Mucosa of stomach (tissue), 1 donor: ENCODE results near the gene SPAG17.

ENCODE experiments used
- H3K27me3 ChIP-seq: one replicate; pipeline ENCODE4 v1.7.0; 2013; ENCODE audit warnings: mild to moderate bottlenecking, low read length; ENCODE audit not compliant: control insufficient read depth, insufficient read depth
- H3K36me3 ChIP-seq: one replicate; pipeline ENCODE4 v1.7.0; 2013; ENCODE audit warnings: low read length; ENCODE audit not compliant: control insufficient read depth, insufficient read depth
- H3K4me1 ChIP-seq: one replicate; pipeline ENCODE4 v1.7.0; 2013; ENCODE audit warnings: mild to moderate bottlenecking, low read length; ENCODE audit not compliant: control insufficient read depth, insufficient read depth
- H3K4me3 ChIP-seq: one replicate; pipeline ENCODE4 v1.7.0; 2013; ENCODE audit warnings: low read length
- H3K9ac ChIP-seq: one replicate; pipeline ENCODE4 v1.7.0; 2013; ENCODE audit warnings: mild to moderate bottlenecking, low read length, moderate library complexity
- H3K9me3 ChIP-seq: one replicate; pipeline ENCODE4 v1.7.0; 2013; ENCODE audit warnings: mild to moderate bottlenecking, low read length, moderate library complexity; ENCODE audit not compliant: control insufficient read depth
- donor health status: Pancreatic carcinoma.

SPAG17 gene

DNA sequence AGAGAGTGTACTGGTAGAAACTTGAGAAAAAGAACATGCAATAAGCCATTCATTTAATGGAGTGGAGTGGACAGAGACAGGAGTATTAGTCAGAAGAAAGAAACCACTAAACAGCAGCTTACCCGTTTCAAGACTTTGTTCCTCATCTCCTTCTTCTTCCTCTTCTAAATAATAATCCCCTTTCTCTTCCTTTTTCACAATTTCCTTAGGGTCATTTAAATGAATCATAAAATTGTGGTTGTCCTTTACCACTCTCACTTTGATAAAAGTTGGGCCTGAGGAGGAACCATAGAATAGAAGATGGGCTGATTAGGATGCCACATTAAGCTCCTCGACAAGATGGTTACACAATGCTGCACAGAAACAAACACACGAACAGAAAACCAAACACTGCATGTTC, 145.9 kb downstream of the SPAG17 start:
- no peaks in the 10 kb centered on the region for H3K9me3 ChIP-seq

DNA sequence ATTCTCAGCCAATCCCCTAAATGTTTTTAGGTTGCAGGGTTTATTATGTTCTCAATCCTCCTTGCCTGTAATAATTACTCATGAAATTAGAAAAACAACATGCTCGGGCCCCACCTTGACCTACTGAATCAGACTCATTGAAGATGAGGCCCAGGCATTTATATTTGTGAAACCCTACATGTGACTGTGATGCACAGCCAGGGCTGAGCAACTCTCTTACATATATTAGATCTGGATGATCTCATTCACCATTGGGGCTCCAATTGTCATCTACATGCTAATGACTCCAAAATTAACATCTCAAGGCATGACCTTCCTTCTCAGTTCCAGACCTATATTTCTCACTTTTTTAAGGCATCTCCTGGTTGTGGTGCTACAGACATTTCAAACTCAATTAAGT, 152.1 kb downstream of the SPAG17 start:
- no peak overlapping the region for H3K4me3 ChIP-seq
- H3K4me1 ChIP-seq, result no peaks in the 10 kb centered on the region
- no peak overlapping the region for H3K9ac ChIP-seq
- H3K27me3 ChIP-seq, result no peaks in the 10 kb centered on the region
- H3K9me3 ChIP-seq, result no peaks in the 10 kb centered on the region
- no peaks in the 10 kb centered on the region for H3K36me3 ChIP-seq

More for the DNA sequence above, 145.9 kb downstream of the SPAG17 start:
- no peaks in the 10 kb centered on the region for H3K36me3 ChIP-seq
- H3K4me1 ChIP-seq, result no peaks in the 10 kb centered on the region
- H3K9ac ChIP-seq, result no peak overlapping the region
- no peak overlapping the region for H3K4me3 ChIP-seq
- H3K27me3 ChIP-seq, result no peaks in the 10 kb centered on the region

DNA sequence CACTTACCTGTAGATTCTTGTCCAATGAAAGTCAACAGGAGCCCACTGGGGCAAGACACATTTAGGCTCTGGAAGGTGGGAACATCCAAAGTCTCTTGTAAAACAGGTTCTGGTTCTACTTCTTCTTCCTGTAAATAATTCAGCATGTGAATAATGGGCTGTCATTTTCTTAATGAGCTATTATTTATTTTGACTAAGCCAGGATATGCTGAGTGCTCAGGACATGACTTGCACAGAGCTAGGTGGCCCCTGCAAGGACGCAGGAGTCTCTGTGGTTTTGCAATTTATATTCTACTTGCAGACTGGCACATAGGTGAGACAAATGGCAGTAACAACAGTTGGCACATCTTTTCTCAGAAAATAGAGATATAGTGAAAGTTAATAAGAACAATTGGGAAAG, 156.8 kb downstream of the SPAG17 start:
- Histone ChIP-seq H3K9me3 (no peaks in the 10 kb centered on the region), H3K4me1 (no peaks in the 10 kb centered on the region), H3K4me3 (no peak overlapping the region), H3K27me3 (no peaks in the 10 kb centered on the region), H3K9ac (no peak overlapping the region), H3K36me3 (no peaks in the 10 kb centered on the region)

DNA sequence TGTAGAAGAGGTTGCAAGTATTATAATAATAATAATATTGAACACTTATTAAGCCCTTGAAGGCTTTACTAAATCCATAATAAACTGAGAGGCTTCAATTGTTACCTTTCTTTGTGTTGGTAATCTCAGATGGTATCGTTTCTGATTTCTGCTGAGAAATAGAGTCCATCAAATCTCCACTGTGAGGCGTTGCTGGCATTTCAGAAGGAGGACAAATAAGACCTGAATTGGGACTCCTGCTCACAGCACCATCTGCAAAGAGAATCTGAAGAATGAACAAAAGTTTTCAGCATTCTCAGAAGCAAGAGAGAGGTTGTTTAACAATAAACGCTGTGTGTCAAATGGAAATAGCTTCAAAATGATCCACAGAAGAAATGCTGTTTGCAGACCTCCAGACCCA, 161.8 kb downstream of the SPAG17 start:
- Histone ChIP-seq H3K9ac (no peak overlapping the region), H3K4me1 (no peaks in the 10 kb centered on the region), H3K36me3 (no peaks in the 10 kb centered on the region), H3K9me3 (no peaks in the 10 kb centered on the region), H3K27me3 (no peaks in the 10 kb centered on the region), H3K4me3 (no peak overlapping the region)

DNA sequence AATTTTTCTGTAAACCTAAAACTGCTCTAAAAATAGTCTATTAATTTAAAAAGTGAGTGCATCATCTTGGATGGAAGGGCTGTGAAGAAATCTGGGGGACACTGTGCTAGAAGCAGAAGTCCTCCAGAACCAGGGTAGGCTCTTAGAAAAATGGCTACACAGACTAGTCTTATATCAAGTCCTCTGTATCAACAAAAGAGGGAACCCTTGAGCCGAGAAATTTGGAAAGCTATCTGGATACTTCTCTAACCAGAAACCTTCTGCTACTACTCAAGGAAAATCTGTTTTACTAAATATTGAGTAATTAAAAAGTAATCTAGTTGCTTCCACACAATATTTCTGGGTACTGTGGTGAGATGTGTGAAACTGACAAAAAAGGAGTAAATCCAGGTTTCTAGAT, 163.4 kb downstream of the SPAG17 start:
- H3K9me3 ChIP-seq, result no peaks in the 10 kb centered on the region
- no peak overlapping the region for H3K9ac ChIP-seq
- no peaks in the 10 kb centered on the region for H3K4me1 ChIP-seq
- no peaks in the 10 kb centered on the region for H3K36me3 ChIP-seq
- H3K27me3 ChIP-seq, result no peaks in the 10 kb centered on the region
- no peak overlapping the region for H3K4me3 ChIP-seq

DNA sequence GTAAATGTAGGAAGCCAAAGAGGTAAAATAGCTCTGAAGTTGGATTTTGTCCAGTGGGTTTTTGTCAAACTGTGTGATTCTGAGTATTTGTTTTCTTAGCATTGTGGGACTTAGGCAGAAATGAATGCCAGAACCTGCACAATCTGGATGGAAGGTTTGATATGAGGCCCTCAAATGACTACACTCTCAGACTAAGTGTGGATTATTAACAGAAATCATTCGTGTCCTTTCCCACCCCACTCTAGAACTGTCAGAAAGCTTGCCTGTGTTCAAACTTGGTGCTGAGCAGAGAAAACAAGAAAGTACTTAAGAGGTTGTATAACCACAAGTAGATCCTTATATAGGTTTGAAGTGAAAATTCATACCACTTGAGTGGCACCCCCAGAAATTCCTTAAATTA, 167.0 kb downstream of the SPAG17 start:
- Histone ChIP-seq H3K9ac (no peak overlapping the region), H3K27me3 (no peaks in the 10 kb centered on the region), H3K36me3 (no peaks in the 10 kb centered on the region), H3K4me1 (no peaks in the 10 kb centered on the region), H3K4me3 (no peak overlapping the region), H3K9me3 (no peaks in the 10 kb centered on the region)

DNA sequence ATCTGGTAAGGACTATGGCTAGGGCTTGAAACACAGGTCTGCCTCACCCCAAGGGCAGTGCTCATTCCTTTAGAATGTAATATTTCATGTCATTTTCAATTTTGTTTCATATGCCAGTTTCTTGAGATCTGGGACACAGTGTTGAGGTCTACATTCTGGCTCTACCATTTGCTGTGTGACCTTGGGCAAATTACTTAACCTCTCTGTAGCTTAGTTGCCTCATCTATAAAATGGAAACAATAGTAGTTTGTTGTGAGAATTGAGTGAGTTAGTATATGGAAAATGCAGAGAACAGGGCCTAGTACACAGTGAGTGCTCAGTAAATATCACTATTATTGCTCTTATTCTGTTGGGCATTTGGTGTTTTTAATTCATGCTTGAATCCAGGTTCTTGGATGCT, 171.1 kb downstream of the SPAG17 start:
- Histone ChIP-seq H3K9me3 (no peaks in the 10 kb centered on the region), H3K9ac (no peak overlapping the region), H3K4me3 (no peak overlapping the region), H3K4me1 (no peaks in the 10 kb centered on the region), H3K27me3 (no peaks in the 10 kb centered on the region), H3K36me3 (no peaks in the 10 kb centered on the region)

DNA sequence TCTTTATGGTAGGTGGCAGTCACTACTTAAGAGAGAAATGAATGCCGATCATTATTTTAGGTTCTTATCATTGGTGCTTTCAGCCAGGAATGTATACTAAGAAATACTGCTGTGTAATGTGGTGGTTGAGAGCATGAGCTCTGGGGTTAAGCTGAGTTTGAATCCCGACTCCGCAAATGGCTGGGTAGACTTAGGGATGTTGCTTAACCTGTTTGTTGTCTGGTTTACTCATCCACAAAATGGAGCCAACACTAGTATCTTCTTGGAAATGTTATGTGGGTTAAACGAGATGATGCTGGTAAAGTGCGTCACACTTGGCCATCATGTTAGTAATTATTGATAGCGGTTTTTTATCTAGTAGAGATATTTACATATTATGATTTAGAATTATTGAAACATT, 171.7 kb downstream of the SPAG17 start:
- Histone ChIP-seq H3K27me3 (no peaks in the 10 kb centered on the region), H3K36me3 (no peaks in the 10 kb centered on the region), H3K4me3 (no peak overlapping the region), H3K9ac (no peak overlapping the region), H3K9me3 (no peaks in the 10 kb centered on the region), H3K4me1 (no peaks in the 10 kb centered on the region)

DNA sequence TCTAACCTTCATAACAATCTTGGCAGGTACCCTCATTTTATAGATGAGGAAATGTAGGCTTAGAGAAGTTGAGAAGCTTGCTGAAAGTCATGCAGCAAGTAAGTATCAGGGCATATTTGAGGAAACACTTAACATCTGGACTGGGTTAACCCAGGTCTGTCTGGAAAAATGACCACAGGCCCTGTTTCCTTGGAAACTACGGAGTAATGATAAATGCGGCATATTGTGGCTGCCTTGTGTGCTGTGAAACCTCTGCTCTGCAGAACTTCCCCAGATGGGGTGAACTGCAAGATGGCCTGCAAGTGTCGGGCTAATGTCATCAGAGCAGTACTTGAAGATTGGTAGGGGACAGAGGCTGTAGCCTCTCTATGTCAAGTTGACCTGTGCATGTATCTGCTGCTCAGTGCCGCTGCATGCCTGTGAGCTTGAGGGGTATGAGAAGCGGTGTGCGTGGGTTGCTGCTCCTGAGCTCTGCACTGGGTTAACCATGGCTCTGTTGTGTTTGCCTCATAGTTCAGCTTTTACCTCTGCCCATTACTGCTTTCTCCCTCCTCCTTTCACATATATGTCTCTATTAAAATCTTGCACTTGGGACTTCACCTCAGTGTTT, 172.4 kb downstream of the SPAG17 start:
- no peaks in the 10 kb centered on the region for H3K27me3 ChIP-seq
- H3K9me3 ChIP-seq, result no peaks in the 10 kb centered on the region
- H3K36me3 ChIP-seq, result no peaks in the 10 kb centered on the region
- H3K4me1 ChIP-seq, result no peaks in the 10 kb centered on the region
- no peak overlapping the region for H3K4me3 ChIP-seq
- H3K9ac ChIP-seq, result no peak overlapping the region

DNA sequence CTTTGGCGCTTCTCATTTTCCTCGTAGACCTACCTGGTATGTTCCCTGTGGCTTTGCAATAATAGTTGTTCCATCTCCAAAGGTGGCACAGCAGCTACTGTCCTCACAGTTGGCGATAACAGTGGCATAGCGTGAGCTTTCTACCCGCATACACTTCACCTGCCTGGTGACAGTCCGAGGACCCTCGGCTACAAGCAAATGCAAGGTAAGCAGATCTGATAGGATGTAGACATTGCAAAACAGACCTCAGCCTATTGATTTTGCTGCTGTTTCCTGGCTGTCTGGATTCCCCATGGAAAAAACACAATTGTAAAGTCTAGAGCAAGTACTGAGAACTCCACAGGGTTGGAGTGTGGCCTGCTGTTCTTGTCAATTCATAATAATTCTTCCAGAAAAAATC, 177.0 kb downstream of the SPAG17 start:
- no peak overlapping the region for H3K4me3 ChIP-seq
- no peaks in the 10 kb centered on the region for H3K9me3 ChIP-seq
- H3K9ac ChIP-seq, result no peak overlapping the region
- no peaks in the 10 kb centered on the region for H3K4me1 ChIP-seq
- H3K36me3 ChIP-seq, result no peaks in the 10 kb centered on the region
- no peaks in the 10 kb centered on the region for H3K27me3 ChIP-seq

DNA sequence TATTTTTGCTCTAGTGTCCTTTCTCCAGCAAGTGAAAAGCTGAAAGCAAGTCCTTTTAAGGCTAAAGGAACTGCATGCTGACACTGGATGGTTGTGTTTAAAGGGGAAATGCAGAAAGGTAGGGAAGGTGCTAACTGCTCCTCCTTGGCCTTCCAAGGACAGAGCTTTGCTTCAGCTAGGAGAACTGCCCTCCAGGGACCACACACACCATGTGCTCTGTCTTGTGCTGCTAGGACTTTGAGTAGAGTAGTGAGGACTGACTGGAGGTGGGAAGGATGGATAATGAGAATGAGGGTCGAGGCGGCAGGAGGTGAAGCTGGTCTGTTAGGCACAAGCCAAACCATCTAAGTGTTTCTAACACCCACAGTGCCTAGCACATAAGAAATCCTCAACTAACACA, 177.6 kb downstream of the SPAG17 start:
- Histone ChIP-seq H3K36me3 (no peaks in the 10 kb centered on the region), H3K9ac (no peak overlapping the region), H3K9me3 (no peaks in the 10 kb centered on the region), H3K27me3 (no peaks in the 10 kb centered on the region), H3K4me1 (no peaks in the 10 kb centered on the region), H3K4me3 (no peak overlapping the region)

DNA sequence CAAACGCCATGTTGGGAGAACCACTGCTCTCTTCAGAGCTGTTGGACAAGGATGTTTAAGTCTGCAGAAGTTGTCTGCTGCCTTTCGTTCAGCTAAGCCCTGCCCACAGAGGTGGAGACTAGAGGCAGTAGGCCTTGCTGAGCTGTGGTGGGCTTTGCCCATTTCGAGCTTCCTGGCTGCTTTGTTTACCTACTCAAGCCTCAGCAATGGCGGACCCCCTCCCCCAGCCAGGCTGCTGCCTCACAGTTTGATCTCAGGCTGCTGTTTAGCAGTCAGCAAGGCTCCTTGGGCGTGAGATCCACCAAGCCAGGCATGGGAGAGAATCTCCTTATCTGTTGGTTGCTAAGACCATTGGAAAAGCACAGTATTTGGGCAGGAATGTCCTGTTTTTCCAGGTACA, 180.7 kb downstream of the SPAG17 start:
- Histone ChIP-seq H3K4me3 (no peak overlapping the region), H3K9ac (no peak overlapping the region), H3K9me3 (no peaks in the 10 kb centered on the region), H3K36me3 (no peaks in the 10 kb centered on the region), H3K4me1 (no peaks in the 10 kb centered on the region), H3K27me3 (no peaks in the 10 kb centered on the region)

DNA sequence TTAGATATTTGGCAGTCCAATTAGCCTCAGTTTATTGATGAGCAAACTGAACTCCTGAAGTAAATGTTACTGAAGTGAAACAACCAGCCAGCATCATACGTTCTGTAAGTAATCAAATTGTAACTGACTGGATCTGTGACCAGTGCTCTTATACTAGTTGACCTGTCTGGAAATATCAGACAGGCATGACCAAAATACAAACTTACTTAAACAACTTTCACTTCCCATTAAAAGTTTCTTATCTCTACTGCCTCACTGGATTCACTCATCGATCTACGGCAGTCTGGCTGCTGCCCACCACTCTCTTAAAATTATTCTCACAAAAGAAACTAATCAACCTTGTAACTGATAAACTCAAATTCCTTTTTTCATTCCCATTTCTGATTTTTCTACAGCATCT, 199.1 kb downstream of the SPAG17 start:
- Histone ChIP-seq H3K9ac (no peak overlapping the region), H3K4me3 (no peak overlapping the region), H3K4me1 (no peaks in the 10 kb centered on the region), H3K27me3 (no peaks in the 10 kb centered on the region), H3K36me3 (no peaks in the 10 kb centered on the region), H3K9me3 (no peaks in the 10 kb centered on the region)
